NCI-H187 (cell line): Measurements from ENCODE around the gene DAPL1.

Experiments
- DNase-seq, 2 experiments: peaks; one replicate each; lab custom pipeline; 2025; lab: John Stamatoyannopoulos, UW

Gene DAPL1

GRCh38 chr2:158777077-158777476 is 18.0 kb upstream of the DAPL1 start:
- no peak for DNase-seq

DNA sequence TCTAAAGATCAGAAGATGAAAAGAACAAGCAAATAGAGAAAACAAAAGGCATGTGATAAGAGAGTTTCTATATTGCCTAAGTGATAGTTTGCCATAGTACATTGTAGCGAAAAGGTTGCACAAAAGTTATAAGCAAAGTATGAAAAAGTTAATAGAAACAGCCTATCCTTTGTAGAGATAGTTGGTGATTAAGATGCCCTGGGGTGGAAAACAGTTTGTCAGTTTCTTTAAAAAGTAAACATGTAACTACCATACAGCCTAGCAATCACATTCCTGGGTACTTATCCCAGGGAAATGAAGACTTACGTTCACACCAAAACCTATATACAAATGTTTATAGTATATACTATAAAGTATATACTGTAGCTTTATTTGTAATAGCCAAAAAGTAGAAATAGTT is 16.9 kb upstream of the DAPL1 start:
- DNase-seq: no peak

GRCh38 chr2:158779621-158780020 is 15.5 kb upstream of the DAPL1 start:
- no peak for DNase-seq

DNA sequence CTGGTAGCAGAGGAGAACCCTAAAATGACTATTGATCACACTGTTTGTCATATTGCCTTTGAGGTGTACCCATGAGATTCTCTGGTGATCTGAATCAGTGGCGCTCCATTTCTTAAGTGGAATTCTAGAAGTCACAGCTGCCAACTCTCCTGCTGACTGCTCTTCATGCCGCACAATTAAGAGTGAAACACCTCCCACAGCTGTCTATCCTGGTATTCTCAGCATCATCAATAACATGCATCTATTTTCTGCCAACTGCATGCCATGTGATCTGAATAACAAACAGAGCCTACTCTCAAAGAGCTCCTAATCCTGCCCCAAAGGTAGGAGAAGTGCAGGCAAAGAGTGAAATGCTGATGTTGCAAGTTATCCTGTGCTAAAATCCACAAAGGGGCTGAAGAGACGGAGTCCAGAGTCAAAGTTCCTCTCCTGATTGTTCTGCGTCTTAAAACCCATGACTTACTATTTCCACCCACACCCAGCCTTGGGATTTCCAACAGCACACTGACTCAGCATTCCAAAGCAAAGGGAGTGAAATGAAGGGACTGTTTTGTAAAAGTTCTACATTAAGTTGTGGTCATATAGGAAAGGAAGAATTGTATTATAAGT is 13.7 kb upstream of the DAPL1 start:
- no peak for DNase-seq

DNA sequence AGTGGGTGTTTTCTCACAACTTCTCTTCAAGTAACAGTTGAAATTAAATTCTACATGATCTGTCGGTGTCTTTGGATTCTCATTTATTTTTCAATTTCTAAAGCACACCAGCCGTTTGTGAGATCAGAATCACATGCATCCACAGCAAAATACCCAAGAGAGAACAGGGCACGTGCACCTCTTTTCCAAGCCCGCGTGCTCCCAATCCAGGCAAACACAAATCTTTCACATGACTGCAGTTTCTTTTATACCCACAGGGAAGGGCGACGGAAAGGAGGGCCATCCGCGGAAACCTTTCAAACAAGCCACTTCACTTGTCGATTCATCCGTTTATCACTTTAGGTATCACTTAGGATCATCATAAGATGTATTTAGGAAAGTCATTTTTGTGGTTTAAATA is 13.0 kb upstream of the DAPL1 start:
- no peak for DNase-seq

DNA sequence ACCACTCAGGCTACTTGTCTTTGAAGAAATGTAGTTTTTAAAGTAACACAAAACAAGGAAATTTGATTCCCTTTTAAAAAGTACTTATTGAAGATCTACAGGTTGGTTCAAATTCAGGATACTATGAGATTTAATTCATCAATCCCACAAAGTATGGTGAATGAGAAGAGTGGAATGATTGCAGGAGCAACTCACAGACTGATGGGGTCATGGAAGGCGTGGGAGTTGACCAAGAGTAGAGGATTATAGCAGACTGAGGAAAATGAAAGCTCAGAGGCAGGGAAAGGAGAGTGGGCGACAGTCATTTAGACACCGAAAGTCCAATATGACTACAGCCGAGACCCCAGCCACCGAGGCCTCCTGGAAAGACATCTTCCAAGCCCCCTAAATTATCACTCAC is 12.5 kb upstream of the DAPL1 start:
- no peak for DNase-seq

GRCh38 chr2:158783923-158784322 is 11.2 kb upstream of the DAPL1 start:
- no peak for DNase-seq

GRCh38 chr2:158786897-158787296 is 8.2 kb upstream of the DAPL1 start:
- no peak for DNase-seq

DNA sequence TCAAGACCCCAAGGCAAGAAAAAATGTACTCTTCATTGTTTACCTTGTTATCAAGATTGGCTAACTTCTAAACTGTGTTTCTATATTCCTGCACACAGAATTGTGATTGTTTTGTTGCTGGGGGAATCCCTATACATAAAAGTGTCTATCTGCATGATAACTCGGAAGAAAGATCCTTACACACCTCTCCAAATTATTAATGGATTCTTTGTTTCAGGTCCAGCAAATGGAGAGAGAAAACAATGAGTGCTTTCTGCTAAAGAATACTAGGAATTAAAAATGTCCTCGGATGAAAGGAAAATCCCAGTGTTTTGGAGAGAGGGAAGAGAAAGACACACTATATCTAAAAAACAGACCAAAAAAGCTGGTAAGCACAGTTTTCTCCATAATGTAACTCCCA is 6.2 kb upstream of the DAPL1 start:
- DNase-seq: no peak

DNA sequence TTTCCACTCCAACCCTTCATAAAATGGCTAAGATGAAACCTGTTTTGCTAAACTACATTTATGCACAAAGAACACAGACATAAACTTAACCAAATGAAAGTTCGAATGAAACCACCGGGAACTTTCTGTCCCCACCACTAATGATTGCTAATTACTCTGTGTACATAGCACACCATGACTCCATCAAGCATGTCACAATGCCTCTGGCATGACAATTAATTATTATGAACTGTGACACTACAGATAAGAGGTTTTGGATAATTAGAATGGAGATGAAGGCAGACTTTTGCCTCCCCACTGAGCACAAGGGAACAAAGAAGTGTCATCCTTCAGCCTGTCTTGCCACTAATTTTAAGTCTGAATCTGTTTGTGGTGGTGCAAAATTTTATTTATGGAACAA is 1.5 kb downstream of the DAPL1 start:
- no peak for DNase-seq

DNA sequence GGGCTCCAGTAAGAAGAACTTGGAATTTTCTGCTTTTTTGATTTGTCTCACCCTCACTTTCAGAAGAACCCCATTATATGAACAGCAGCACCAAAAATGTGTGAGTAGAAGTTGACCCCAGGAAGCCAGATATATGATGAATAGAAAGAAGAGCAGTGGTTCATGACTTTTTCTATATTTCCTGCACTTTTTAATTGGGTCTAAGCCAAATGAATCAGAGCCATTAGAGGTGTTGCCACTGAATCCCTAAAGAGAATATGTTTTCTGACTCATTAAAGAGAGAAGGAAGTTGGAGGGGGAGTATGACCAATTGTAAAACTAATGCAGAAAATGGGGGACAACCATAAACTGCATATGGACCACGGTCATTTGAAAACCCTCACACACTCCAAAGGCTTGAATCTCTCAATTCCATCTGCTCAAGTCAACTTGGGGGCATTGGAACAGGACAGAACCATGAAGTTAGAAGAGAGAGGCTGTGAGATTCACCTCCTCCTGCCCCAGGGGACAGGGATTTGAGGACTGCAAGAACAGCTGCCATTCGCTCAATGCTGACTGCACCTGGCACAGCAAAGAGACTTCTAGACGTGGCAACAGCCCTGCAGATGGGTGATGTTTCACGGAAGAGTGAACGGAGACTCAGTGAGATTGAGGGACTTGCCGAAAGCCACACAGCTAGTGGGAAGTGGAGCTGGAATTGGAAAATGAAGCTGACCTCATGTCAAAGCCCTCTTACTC is 3.0 kb downstream of the DAPL1 start:
- DNase-seq: no peak

GRCh38 chr2:158799181-158799580 is 4.1 kb downstream of the DAPL1 start:
- no peak for DNase-seq

DNA sequence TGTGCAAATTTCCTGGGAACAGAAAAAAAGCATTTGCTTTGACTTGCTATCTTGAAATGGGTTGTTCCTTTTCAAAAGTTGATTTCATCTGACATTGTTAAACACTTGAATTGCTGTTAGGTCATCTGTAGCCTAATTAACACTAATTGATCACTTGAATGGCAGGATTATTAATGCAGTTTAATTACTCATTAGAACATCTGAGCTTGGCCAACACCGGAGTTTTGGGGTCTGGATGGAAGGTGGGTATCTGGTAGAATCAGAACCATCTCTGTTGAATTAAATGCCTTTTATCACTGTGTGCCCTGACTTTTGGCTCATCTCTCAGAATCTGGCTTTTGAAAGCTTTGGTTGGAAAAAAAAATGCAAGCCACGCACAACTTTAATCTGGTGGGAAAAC is 8.4 kb downstream of the DAPL1 start:
- no peak for DNase-seq

DNA sequence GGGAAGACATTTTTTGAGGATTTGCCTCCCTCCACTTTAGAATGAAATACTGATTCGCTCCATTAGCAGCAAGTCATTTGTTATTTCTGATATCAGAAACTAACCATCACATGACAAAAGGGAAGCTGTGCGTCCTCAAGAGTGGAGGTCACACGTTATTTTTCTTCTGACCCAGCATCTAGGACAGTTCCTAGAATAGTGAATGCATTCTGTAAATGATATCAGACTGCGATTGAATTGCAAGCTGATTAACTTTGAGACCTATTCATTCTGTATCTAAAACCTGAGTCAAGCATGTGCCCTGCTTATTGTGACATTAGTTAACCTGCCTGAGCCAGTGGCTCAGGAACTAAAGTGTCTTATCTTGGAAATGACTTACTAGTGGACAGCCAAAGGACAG is 10.1 kb downstream of the DAPL1 start:
- DNase-seq: no peak

DNA sequence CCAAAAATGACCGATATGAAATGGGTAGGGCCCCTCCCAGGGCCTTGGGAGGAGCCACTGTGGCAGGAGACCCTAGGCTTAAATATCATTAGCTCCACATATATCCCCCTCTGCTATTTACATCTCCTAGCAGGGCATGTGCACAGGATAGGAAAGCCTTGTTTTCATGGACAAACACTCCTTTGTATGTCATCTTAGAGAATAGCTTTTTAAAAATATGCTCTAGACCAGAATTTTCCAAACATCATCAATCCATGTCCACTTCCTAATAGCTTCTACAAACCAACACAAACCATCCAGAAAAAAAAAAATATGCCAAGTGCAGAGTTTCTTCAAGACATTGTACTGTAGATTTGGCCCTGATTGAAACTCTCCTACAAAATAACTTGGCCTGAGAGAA is 10.8 kb downstream of the DAPL1 start:
- DNase-seq: no peak

- DNase-seq: no peak
Observed at GRCh38 chr2:158806941-158807340, 11.8 kb downstream of the DAPL1 start.

GRCh38 chr2:158808426-158808825 is 13.3 kb downstream of the DAPL1 start:
- no peak for DNase-seq

DNA sequence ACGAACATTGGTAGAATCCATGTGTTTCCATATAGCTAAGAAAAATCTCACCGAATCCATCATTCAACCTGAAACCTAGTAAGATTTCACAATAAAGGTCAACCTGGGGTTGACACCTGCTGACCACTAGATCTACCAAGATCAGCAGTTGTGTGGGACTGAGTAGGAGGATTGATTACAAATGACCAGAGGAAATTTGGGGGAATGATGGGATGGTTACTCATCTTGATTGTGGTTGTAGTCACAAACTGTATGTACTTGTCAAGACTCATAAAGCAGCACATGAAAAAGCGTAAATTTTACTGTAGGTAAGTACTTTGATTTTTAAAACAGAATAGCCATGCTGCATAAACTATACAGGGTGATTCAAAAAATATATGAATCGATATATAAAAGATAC is 14.7 kb downstream of the DAPL1 start:
- DNase-seq: no peak

- DNase-seq: no peak
Observed at GRCh38 chr2:158810731-158811460, 15.8 kb downstream of the DAPL1 start.

DNA sequence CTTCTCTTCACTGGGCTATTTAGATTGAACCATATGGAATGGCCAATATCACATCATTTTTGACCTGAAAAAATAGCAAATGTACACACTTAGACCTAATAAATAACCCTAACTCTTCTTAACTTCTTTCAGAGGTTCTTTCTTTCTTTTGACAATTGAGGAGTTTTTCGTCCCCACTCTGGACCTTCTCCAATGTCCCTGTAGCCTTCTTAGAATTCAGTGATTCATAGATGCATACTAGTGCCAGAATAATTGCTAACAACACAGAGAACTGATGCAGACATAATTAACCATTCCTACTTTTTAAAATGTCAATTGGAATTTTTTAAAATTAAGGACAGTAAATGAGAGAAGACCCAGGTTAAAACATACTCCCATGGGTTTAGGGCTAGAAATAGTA is 20.0 kb downstream of the DAPL1 start:
- no peak for DNase-seq

DNA sequence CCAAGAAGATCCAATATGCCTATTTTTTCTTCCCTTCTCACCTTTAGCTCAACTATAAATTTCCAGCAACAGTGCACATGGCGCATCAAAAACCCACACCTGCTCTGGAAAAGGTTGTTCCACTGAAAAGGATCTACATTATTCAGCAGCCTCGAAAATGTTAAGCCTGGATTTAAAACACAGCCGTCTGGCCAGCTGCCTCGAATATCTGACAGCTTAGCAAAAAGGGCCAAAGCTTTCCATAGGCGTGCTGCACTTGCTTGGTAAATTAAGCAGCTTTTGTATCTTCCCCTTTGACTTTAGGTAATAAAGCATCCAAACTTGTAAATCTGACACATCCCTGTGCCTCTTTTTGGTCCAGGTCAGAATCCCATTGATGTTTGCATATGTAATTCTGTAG is 20.5 kb downstream of the DAPL1 start:
- DNase-seq: no peak

GRCh38 chr2:158817588-158817987 is 22.5 kb downstream of the DAPL1 start:
- DNase-seq: no peak

DNA sequence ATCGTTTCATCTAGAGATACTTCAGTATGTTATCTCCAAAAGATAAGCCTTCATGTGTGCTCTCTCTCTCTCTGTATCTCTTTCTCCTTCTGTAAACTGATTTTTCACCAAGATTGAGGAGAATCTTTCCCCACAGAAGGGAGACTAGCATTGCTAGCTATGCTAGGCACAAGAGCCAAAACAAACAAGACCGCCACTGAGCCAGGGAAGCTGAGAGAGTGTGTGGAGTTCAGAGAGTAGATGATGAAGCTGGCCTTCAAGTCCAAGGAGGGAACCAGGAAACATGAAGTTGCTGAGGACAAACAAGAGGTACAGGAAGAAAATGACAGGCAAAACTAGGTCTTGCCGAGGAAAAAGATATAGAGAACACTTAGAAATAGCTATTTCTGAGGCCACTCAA is 23.4 kb downstream of the DAPL1 start:
- no peak for DNase-seq
